Panc1 (cell line): ENCODE results near the gene NID2. TPM values are rescaled to one million over a fixed set of nuclear protein-coding genes. Genes with fewer than 3 reads are reported as not detected.

Experiments used
- ATAC-seq: fragments of 200-7000 bp; cut with Tn5 transposase; 2 replicates; pipeline ENCODE4 v1.9.1; 2020; ENCODE audit warnings: mild to moderate bottlenecking, moderate library complexity
- BruUV-seq: library from RNA; stranded (reverse); fragments of 400-500 nt; replicated peaks from 2 replicates; lab custom pipeline; 2021; lab: Mats Ljungman, UMichigan
- CTCF ChIA-PET: fragments of 300-600 bp; sonication (Branson Sonifier 250); formaldehyde crosslinking; loops from one replicate; lab custom pipeline; 2022; ENCODE audit warnings: antibody characterized with exemption; lab: Charles Lee
- POLR2A ChIA-PET: fragments of 300-600 bp; sonication (Branson Sonifier 250); formaldehyde crosslinking; loops from one replicate; lab custom pipeline; 2022; ENCODE audit warnings: antibody characterized with exemption; lab: Charles Lee
- DNase-seq: peaks from one replicate; pipeline ENCODE4 v3.0.0-alpha.2; 2010; ENCODE audit warnings: low read depth, low spot score
- H3K27ac ChIP-seq: 2 replicates; pipeline ENCODE4 v1.5.1; 2011; ENCODE audit warnings: mild to moderate bottlenecking, low read length, inconsistent platforms
- H3K27me3 ChIP-seq: fragments of 200-500 bp; sonication (Bioruptor generic); 2 replicates; pipeline ENCODE4 v1.6.0; 2014; ENCODE audit warnings: low read length, inconsistent platforms; ENCODE audit not compliant: control insufficient read depth, insufficient read depth
- H3K36me3 ChIP-seq: fragments of 200-500 bp; sonication (Bioruptor generic); 2 replicates; pipeline ENCODE4 v1.5.1; 2014; ENCODE audit warnings: inconsistent platforms, mild to moderate bottlenecking, low read length, moderate library complexity; ENCODE audit not compliant: control insufficient read depth, insufficient read depth
- H3K4me1 ChIP-seq: 2 replicates; pipeline ENCODE4 v1.5.1; 2011; ENCODE audit warnings: inconsistent platforms, mild to moderate bottlenecking, low read length, moderate library complexity; ENCODE audit not compliant: control insufficient read depth, insufficient read depth
- H3K4me3 ChIP-seq, 2 experiments: 2 replicates each; pipeline ENCODE4 v1.5.1; 2011 to 2012; ENCODE audit warnings: low read depth in 2 of 2, low read length in 2 of 2, mild to moderate bottlenecking in 2 of 2, inconsistent platforms in 1 of 2, moderate library complexity in 1 of 2
- H3K9me3 ChIP-seq: fragments of 200-500 bp; sonication (Bioruptor generic); 2 replicates; pipeline ENCODE4 v1.5.1; 2014; ENCODE audit warnings: low read depth, mild to moderate bottlenecking, inconsistent platforms, low read length, moderate library complexity; ENCODE audit not compliant: control insufficient read depth, insufficient read depth
- CTCF ChIP-seq: fragments of 450-650 bp; IDR thresholded peaks from 2 replicates; pipeline ENCODE4 v1.5.1; 2017; ENCODE audit warnings: mild to moderate bottlenecking
- POLR2AphosphoS5 ChIP-seq: IDR thresholded peaks from 2 replicates; pipeline ENCODE4 v1.6.1; 2012; ENCODE audit warnings: mild to moderate bottlenecking, low read depth, low read length, moderate library complexity
- REST ChIP-seq, 2 experiments: IDR thresholded peaks; 2 replicates each; pipeline ENCODE4 v1.6.1; 2011 to 2012; ENCODE audit warnings: low read depth in 2 of 2, control low read depth in 1 of 2, low read length in 1 of 2, mild to moderate bottlenecking in 1 of 2, moderate library complexity in 1 of 2; ENCODE audit not compliant: insufficient read depth in 1 of 2
- SIN3A ChIP-seq: IDR thresholded peaks from 2 replicates; pipeline ENCODE4 v1.6.1; 2012; ENCODE audit warnings: low read depth, mild to moderate bottlenecking, low read length, moderate library complexity, borderline replicate concordance; ENCODE audit not compliant: insufficient read depth
- TCF7L2 ChIP-seq: IDR thresholded peaks from 2 replicates; pipeline ENCODE4 v1.6.1; 2011; ENCODE audit warnings: mild to moderate bottlenecking, low read depth, low read length, inconsistent platforms
- in situ Hi-C: cut with HindIII; loops from 2 replicates; pipeline ENCODE4 v1.10.0; 2016; ENCODE audit warnings: low sequenced_read_pairs, low pct_unique_long_range_greater_than_20kb
- intact Hi-C: fragments of 100-400 bp; cut with micrococcal nuclease; formaldehyde crosslinking; loops from one replicate; pipeline ENCODE4 v1.10.0; 2022; ENCODE audit not compliant: unreplicated experiment
- total RNA-seq: library from RNA; stranded (reverse); gene quantifications from one replicate; pipeline ENCODE4 v1.2.1, GENCODE V29; 2021; ENCODE audit not compliant: unreplicated experiment

Gene NID2
- total RNA-seq, 1 experiment from 2014 or later = 0.36 TPM

- intact Hi-C loops = no loop called here
- POLR2A ChIA-PET = no interaction called here
- in situ Hi-C loops = no loop called here
These were observed 9.9 kb upstream of the NID2 start for GRCh38 chr14:52078721-52079120.

GRCh38 chr14:52078095-52078531 is 9.3 kb upstream of the NID2 start:
- Histone ChIP-seq H3K4me1 (no peaks in the 10 kb centered on the region), H3K9me3 (no peaks in the 10 kb centered on the region), H3K4me3 (no peak overlapping the region), H3K27ac (no peak overlapping the region), H3K27me3 (peaks cover 2% of the 10 kb centered on the region), H3K36me3 (no peaks in the 10 kb centered on the region)
- POLR2A ChIA-PET = no interaction called here
- in situ Hi-C loops = no loop called here
- no peak for DNase-seq
- intact Hi-C loops = no loop called here
- ATAC-seq = no peak
- TF ChIP-seq SIN3A (no peak), REST (IDR thresholded peaks at IDR 0.05; ENCODE audit: insufficient read depth in 1 of 2, low read depth in 2 of 2, low read length in 1 of 2) (no peak), CTCF (no peak), POLR2AphosphoS5 (no peak), TCF7L2 (no peak)
- CTCF ChIA-PET = no interaction called here
- no TSS peak for BruUV-seq

More at GRCh38 chr14:52078721-52079120, 9.9 kb upstream of the NID2 start:
- ATAC-seq (no peak), DNase-seq (no peak)
- Histone ChIP-seq H3K27me3 (peaks cover 2% of the 10 kb centered on the region), H3K4me1 (no peaks in the 10 kb centered on the region), H3K36me3 (no peaks in the 10 kb centered on the region), H3K27ac (no peak overlapping the region), H3K4me3 (no peak overlapping the region), H3K9me3 (no peaks in the 10 kb centered on the region)
- TF ChIP-seq POLR2AphosphoS5 (no peak), CTCF (no peak), TCF7L2 (no peak), SIN3A (no peak), REST (IDR thresholded peaks at IDR 0.05; ENCODE audit: insufficient read depth in 1 of 2, low read depth in 2 of 2, low read length in 1 of 2) (no peak)
- CTCF ChIA-PET = interaction anchor here (0.6 kb wide), 1 partner anchor 34 kb away, joined by 7 read pairs; no protein-coding TSS in a partner anchor
- no TSS peak for BruUV-seq
